ENCODE measurements around the gene CD68. TPM values are rescaled to one million over a fixed set of nuclear protein-coding genes. Genes with fewer than 3 reads are reported as not detected.

The CD68 gene
- polyA plus RNA-seq, 4 donors = 60.2 to 708 (median 171) TPM

- Histone ChIP-seq H3K4me3 (ENCODE audit: low read depth in 1 of 3, low read length in 3 of 3) (peak within 1 kb of the TSS; percentile 74 to 89 (median 85)), H3K36me3 (ENCODE audit: control insufficient read depth in 3 of 3, insufficient read depth in 2 of 3, low read depth in 1 of 3, low read length in 3 of 3) (peaks cover 4 to 55% (median 16%) of the 10 kb centered on the region in 3 donors), H3K4me1 (ENCODE audit: control insufficient read depth in 3 of 3, insufficient read depth in 2 of 3, low read depth in 1 of 3, low read length in 2 of 3) (peaks cover 5 to 55% (median 5%) of the 10 kb centered on the region in 3 donors), H3K27ac (ENCODE audit: low read depth in 1 of 3, low read length in 2 of 3) (peak within 1 kb of the TSS; percentile 79 to 97 (median 95)), H3K27me3 (ENCODE audit: control insufficient read depth in 3 of 3, insufficient read depth in 3 of 3, low read length in 3 of 3) (no peaks in the 10 kb centered on the region), H3K9me3 (ENCODE audit: control insufficient read depth in 2 of 2, insufficient read depth in 1 of 2, low read depth in 1 of 2, low read length in 1 of 2) (no peaks in the 10 kb centered on the region)
- FAIRE-seq (no peak), DNase-seq (peak; percentile 87 to 97)
- WGBS, 3 donors = 0 to 1% (median 0%) methylated on average over 35 to 82 of the region's 82 CpGs
Measured at GRCh38 chr17:7561589-7562207, 17.7 kb upstream of the CD68 start, which contains the start of gene SENP3. Gene SENP3 (plus strand): TSS chr17:7561919. CDS start chr17:7563077, 1,158 bp downstream.

DNA sequence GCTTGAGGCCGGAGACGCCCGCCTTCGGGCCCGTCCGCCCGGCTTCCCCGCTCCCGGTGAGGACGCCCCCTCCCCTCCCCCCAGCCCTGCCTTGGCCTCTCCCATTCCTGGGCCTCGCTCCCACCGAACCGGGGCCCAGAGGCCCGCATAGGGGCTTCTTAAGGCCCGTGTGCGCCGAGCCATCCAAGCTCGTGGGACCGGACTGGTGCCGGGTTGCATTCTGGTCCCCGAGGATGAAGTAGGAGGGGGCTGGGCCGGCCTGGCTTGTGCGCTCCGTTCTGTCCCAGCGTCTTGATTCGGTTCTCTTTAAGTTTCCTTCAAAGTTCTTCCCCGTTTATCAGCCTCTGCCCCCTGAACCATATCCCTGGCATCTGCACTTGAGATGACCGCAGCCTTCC is 17.2 kb upstream of the CD68 start:
- H3K4me1 ChIP-seq (ENCODE audit: control insufficient read depth in 3 of 3, insufficient read depth in 2 of 3, low read depth in 1 of 3, low read length in 2 of 3) = peaks cover 5 to 55% (median 5%) of the 10 kb centered on the region in 3 donors
- 0 to 1% (median 0%) methylated on average over 21 to 28 of the region's 28 CpGs for WGBS, 3 donors
- H3K27me3 ChIP-seq (ENCODE audit: control insufficient read depth in 3 of 3, insufficient read depth in 3 of 3, low read length in 3 of 3) = no peaks in the 10 kb centered on the region
- H3K36me3 ChIP-seq (ENCODE audit: control insufficient read depth in 3 of 3, insufficient read depth in 2 of 3, low read depth in 1 of 3, low read length in 3 of 3) = peaks cover 4 to 53% (median 16%) of the 10 kb centered on the region in 3 donors
- no peak for DNase-seq
- H3K4me3 ChIP-seq (ENCODE audit: low read depth in 1 of 3, low read length in 3 of 3) = peak overlapping the region; percentile 74 to 89 (median 85)
- FAIRE-seq = no peak
- no peaks in the 10 kb centered on the region for H3K9me3 ChIP-seq (ENCODE audit: control insufficient read depth in 2 of 2, insufficient read depth in 1 of 2, low read depth in 1 of 2, low read length in 1 of 2)
- H3K27ac ChIP-seq (ENCODE audit: low read depth in 1 of 3, low read length in 2 of 3) = peak overlapping the region; percentile 52 to 95 (median 82)

- no peaks in the 10 kb centered on the region for H3K9me3 ChIP-seq (ENCODE audit: control insufficient read depth in 2 of 2, insufficient read depth in 1 of 2, low read depth in 1 of 2, low read length in 1 of 2)
- H3K36me3 ChIP-seq (ENCODE audit: control insufficient read depth in 3 of 3, insufficient read depth in 2 of 3, low read depth in 1 of 3, low read length in 3 of 3) = peaks cover 4 to 59% (median 16%) of the 10 kb centered on the region in 3 donors
- no peak for FAIRE-seq
- DNase-seq = no peak
- peak overlapping the region in 1 of 3 donors; percentile 85 for H3K4me3 ChIP-seq (ENCODE audit: low read depth in 1 of 3, low read length in 3 of 3)
- WGBS, 3 donors = 84 to 89% (median 84%) methylated on average over 19 to 30 of the region's 30 CpGs
- H3K4me1 ChIP-seq (ENCODE audit: control insufficient read depth in 3 of 3, insufficient read depth in 2 of 3, low read depth in 1 of 3, low read length in 2 of 3) = peaks cover 0 to 44% (median 5%) of the 10 kb centered on the region in 3 donors
- no peaks in the 10 kb centered on the region for H3K27me3 ChIP-seq (ENCODE audit: control insufficient read depth in 3 of 3, insufficient read depth in 3 of 3, low read length in 3 of 3)
- no peak overlapping the region for H3K27ac ChIP-seq (ENCODE audit: low read depth in 1 of 3, low read length in 2 of 3)
Measured at GRCh38 chr17:7563115-7563869, 16.1 kb upstream of the CD68 start.

DNA sequence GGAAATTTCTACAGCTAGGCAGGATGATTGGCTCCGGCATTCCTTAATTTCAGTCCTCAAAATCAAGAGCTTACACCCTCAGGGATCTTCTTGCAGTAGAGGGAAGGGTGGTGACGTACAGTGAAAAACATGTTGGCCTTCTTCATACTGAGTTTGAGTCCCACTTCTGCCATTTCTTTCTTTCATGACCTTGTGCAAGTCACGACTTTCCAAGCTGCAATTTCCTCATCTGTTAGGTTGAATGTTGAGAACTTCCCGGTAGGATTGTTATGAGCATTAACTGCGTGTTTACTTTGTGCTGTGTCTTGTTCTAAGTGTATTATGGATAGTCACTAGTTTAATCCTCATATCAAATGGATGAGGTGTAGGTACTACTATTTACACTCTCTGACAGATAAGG is 9.9 kb upstream of the CD68 start:
- WGBS, 3 donors = 85 to 86% (median 85%) methylated on average over 5 of the region's 5 CpGs
- Histone ChIP-seq H3K9me3 (ENCODE audit: control insufficient read depth in 2 of 2, insufficient read depth in 1 of 2, low read depth in 1 of 2, low read length in 1 of 2) (no peaks in the 10 kb centered on the region), H3K4me1 (ENCODE audit: control insufficient read depth in 3 of 3, insufficient read depth in 2 of 3, low read depth in 1 of 3, low read length in 2 of 3) (peaks cover 0 to 9% (median 0%) of the 10 kb centered on the region in 3 donors), H3K27me3 (ENCODE audit: control insufficient read depth in 3 of 3, insufficient read depth in 3 of 3, low read length in 3 of 3) (no peaks in the 10 kb centered on the region), H3K36me3 (ENCODE audit: control insufficient read depth in 3 of 3, insufficient read depth in 2 of 3, low read depth in 1 of 3, low read length in 3 of 3) (peaks cover 7 to 74% (median 13%) of the 10 kb centered on the region in 3 donors), H3K27ac (ENCODE audit: low read depth in 1 of 3, low read length in 2 of 3) (no peak overlapping the region), H3K4me3 (ENCODE audit: low read depth in 1 of 3, low read length in 3 of 3) (no peak overlapping the region)
- DNase-seq (no peak), FAIRE-seq (no peak)

- WGBS, 3 donors = 96 to 97% (median 97%) methylated on average over 10 of the region's 10 CpGs
- Histone ChIP-seq H3K4me3 (ENCODE audit: low read depth in 1 of 3, low read length in 3 of 3) (no peak overlapping the region), H3K4me1 (ENCODE audit: control insufficient read depth in 3 of 3, insufficient read depth in 2 of 3, low read depth in 1 of 3, low read length in 2 of 3) (peaks cover 0 to 16% (median 2%) of the 10 kb centered on the region in 3 donors), H3K27ac (ENCODE audit: low read depth in 1 of 3, low read length in 2 of 3) (no peak overlapping the region), H3K27me3 (ENCODE audit: control insufficient read depth in 3 of 3, insufficient read depth in 3 of 3, low read length in 3 of 3) (no peaks in the 10 kb centered on the region), H3K36me3 (ENCODE audit: control insufficient read depth in 3 of 3, insufficient read depth in 2 of 3, low read depth in 1 of 3, low read length in 3 of 3) (peaks cover 3 to 74% (median 6%) of the 10 kb centered on the region in 3 donors), H3K9me3 (ENCODE audit: control insufficient read depth in 2 of 2, insufficient read depth in 1 of 2, low read depth in 1 of 2, low read length in 1 of 2) (no peaks in the 10 kb centered on the region)
- DNase-seq = no peak
- no peak for FAIRE-seq
Measured at GRCh38 chr17:7570351-7570750, 9.1 kb upstream of the CD68 start.

- DNase-seq (no peak), FAIRE-seq (peak; percentile 26)
- peak overlapping the region; percentile 31 to 46 (median 43) for H3K4me3 ChIP-seq (ENCODE audit: low read depth in 1 of 3, low read length in 3 of 3)
- 0 to 1% (median 1%) methylated on average over 11 of the region's 11 CpGs for WGBS, 3 donors
- H3K27ac ChIP-seq (ENCODE audit: low read depth in 1 of 3, low read length in 2 of 3) = peak overlapping the region; percentile 69 to 99 (median 91)
- no peaks in the 10 kb centered on the region for H3K9me3 ChIP-seq (ENCODE audit: control insufficient read depth in 2 of 2, insufficient read depth in 1 of 2, low read depth in 1 of 2, low read length in 1 of 2)
- H3K4me1 ChIP-seq (ENCODE audit: control insufficient read depth in 3 of 3, insufficient read depth in 2 of 3, low read depth in 1 of 3, low read length in 2 of 3) = peaks cover 0 to 28% (median 7%) of the 10 kb centered on the region in 3 donors
- no peaks in the 10 kb centered on the region for H3K27me3 ChIP-seq (ENCODE audit: control insufficient read depth in 3 of 3, insufficient read depth in 3 of 3, low read length in 3 of 3)
- H3K36me3 ChIP-seq (ENCODE audit: control insufficient read depth in 3 of 3, insufficient read depth in 2 of 3, low read depth in 1 of 3, low read length in 3 of 3) = peaks cover 8 to 77% (median 13%) of the 10 kb centered on the region in 3 donors
Measured at GRCh38 chr17:7572338-7572587, 7.2 kb upstream of the CD68 start.

DNA sequence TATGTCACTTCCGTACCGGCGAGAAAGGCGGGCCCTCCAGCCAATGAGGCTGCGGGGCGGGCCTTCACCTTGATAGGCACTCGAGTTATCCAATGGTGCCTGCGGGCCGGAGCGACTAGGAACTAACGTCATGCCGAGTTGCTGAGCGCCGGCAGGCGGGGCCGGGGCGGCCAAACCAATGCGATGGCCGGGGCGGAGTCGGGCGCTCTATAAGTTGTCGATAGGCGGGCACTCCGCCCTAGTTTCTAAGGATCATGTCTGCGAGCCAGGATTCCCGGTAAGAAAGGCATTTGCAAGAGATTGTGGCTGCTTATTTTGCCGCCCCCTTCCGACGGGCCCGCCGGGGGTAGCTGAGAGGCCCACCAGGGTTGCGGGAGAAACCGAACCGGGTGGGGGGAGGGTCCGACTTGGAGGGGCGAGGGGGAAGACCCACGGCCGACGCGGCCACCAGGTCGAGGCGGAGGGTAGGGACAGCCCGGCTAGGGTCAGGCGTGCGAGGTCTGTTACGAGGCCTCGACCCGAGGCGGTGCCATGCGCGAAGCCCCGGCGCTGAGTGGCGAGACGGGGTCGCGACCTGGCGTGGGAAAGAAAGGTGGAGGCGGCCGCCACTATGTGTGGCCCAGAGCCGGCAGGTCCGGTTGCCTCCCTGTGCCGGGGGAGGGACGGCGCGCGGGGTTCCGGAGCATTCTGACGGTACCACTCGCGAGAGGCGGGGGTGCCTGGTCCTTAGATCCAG is 6.7 kb upstream of the CD68 start:
- H3K4me3 ChIP-seq (ENCODE audit: low read depth in 1 of 3, low read length in 3 of 3) = peak overlapping the region; percentile 93 to 100 (median 99)
- H3K27ac ChIP-seq (ENCODE audit: low read depth in 1 of 3, low read length in 2 of 3) = peak overlapping the region; percentile 80 to 99 (median 99)
- H3K9me3 ChIP-seq (ENCODE audit: control insufficient read depth in 2 of 2, insufficient read depth in 1 of 2, low read depth in 1 of 2, low read length in 1 of 2) = no peaks in the 10 kb centered on the region
- peak; percentile 100 for DNase-seq
- H3K27me3 ChIP-seq (ENCODE audit: control insufficient read depth in 3 of 3, insufficient read depth in 3 of 3, low read length in 3 of 3) = no peaks in the 10 kb centered on the region
- no peak for FAIRE-seq
- H3K4me1 ChIP-seq (ENCODE audit: control insufficient read depth in 3 of 3, insufficient read depth in 2 of 3, low read depth in 1 of 3, low read length in 2 of 3) = peaks cover 0 to 30% (median 7%) of the 10 kb centered on the region in 3 donors
- 0 to 1% (median 0%) methylated on average over 71 to 73 of the region's 73 CpGs for WGBS, 3 donors
- H3K36me3 ChIP-seq (ENCODE audit: control insufficient read depth in 3 of 3, insufficient read depth in 2 of 3, low read depth in 1 of 3, low read length in 3 of 3) = peaks cover 12 to 79% (median 18%) of the 10 kb centered on the region in 3 donors

All from small intestine (tissue), 7 donors.